ENCODE measurements around the gene CA10.

Gene CA10

DNA sequence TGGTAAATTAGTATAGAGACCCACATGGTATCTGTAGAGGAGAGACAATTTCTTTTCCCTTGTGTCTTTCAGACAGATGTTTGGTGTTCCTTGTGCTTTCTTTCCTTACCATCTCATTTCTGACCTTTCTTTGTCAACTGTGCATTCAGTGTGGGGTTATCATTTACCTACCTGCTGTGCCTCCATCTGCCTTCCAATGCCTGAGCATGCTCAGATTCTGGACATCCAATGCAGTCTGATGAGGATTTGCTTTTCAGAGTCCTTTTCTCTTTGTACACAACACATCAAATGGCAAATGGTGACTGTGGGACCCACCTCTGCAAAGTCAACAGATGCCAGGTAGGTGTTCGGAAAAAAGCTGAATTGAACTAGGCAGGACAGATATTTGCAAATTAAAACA is 364.8 kb downstream of the CA10 start:
- TF ChIP-seq CTCF (IDR thresholded peaks at IDR 0.05; ENCODE audit: borderline replicate concordance, control extremely low read depth, extremely low read depth, insufficient read depth, missing control alignments): no peak
- in situ Hi-C loops (cut with MboI; ENCODE audit: low sequenced_read_pairs, unreplicated experiment): no loop called here
- DNase-seq (ENCODE audit: low spot score): no peak

DNA sequence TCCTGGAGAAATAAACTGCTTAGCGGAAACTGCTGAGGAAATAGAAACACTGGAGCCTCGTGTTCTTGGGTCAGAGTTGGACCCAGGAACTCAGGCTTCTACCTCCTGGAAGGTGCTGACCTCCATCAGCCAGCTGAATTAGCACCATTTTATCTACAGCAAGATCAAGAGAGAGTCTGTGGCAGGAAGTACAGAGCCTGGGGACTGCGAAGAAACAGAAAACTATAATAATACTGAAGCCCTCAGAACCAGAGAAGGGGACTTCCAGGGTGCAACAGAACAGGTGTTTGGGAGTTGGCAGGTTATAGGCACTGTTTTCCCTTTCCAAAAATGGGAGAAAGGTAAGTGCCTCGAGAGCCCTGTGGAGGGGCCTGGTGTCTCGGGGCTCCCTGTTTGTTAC is 379.7 kb downstream of the CA10 start:
- in situ Hi-C loops (cut with MboI; ENCODE audit: low sequenced_read_pairs, unreplicated experiment): no loop called here
- DNase-seq (ENCODE audit: low spot score): no peak
- no peak for TF ChIP-seq CTCF (IDR thresholded peaks at IDR 0.05; ENCODE audit: borderline replicate concordance, control extremely low read depth, extremely low read depth, insufficient read depth, missing control alignments)

DNA sequence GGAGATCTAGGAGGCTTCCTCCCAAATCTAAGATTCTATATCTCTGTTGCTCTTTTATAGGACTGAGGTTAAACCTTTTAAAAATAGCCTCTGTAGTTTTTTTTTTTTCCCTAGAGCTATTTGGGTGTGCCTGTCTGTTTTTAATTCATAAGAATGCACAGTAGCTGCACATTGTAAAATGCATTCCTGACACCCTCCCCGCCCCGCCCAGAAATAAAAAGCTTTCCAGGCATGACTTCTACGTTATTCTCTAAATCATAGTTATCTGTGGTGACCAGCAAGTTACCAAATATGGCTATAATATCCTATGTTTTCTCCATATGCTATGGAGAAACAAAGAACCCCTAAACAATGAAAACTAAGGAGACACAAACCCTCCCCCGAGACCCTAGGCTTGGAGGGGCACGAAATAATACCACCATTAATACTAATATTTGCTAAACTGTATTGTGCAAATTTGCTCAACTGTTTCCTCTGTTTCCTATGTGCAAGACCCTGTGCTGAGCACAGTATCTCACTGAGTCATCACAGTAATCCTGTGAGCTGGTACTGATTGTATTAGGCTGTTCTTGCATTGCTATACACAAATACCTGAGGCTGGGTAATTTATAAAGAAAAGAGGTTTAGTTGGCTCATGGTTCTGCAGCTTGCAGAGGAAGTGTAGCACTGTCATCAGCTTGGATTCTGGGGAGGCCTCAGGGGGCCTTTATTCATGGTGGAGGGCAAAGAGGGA is 388.3 kb downstream of the CA10 start:
- in situ Hi-C loops (cut with MboI; ENCODE audit: low sequenced_read_pairs, unreplicated experiment): no loop called here

DNA sequence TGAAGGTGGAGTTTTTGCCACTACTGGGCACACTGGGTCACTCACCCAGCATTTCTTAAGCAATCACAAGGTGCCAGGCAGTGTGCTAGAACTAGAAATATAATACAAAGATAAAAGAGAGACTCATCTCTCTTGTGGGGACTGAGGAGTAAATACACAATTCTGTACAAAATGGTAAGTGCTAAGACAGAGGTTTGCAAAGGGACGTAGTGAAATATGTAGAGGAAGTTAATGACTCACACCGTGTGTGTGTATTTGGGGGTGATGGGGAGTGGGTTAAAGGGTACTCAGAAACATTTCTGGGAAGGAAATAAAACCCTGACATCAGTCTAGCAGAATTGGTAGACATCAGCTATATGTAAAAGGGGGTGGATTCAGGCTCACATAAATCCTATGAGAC is 389.3 kb downstream of the CA10 start:
- in situ Hi-C loops (cut with MboI; ENCODE audit: low sequenced_read_pairs, unreplicated experiment): loop anchor here (10.0 kb wide), 1 partner anchor 336 kb away; no protein-coding TSS in a partner anchor
- no peak for TF ChIP-seq CTCF (IDR thresholded peaks at IDR 0.05; ENCODE audit: borderline replicate concordance, control extremely low read depth, extremely low read depth, insufficient read depth, missing control alignments)
- no peak for DNase-seq (ENCODE audit: low spot score)

More for the DNA sequence above, 388.3 kb downstream of the CA10 start:
- no peak for TF ChIP-seq CTCF (IDR thresholded peaks at IDR 0.05; ENCODE audit: borderline replicate concordance, control extremely low read depth, extremely low read depth, insufficient read depth, missing control alignments)
- DNase-seq (ENCODE audit: low spot score): no peak

DNA sequence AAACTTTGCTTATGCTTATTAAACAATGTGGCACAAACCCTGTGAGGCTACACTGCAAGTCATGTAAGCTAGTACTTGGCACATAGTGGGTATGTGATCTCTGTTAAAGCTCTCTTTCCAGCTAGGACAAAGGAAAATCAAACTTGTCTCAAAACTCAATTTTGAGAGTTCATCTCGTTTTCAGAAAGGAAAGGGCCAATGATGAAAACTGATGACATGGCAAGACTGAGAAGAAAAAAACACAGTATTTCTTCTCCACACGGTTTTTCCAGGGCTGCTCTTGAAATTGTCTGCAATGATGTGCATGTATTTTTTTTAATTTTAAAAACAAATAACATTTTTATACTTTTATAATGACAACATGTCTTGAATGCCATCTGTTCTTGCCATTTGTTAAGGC is 389.8 kb downstream of the CA10 start:
- no peak for TF ChIP-seq CTCF (IDR thresholded peaks at IDR 0.05; ENCODE audit: borderline replicate concordance, control extremely low read depth, extremely low read depth, insufficient read depth, missing control alignments)
- in situ Hi-C loops (cut with MboI; ENCODE audit: low sequenced_read_pairs, unreplicated experiment): loop anchor here (10.0 kb wide), 1 partner anchor 336 kb away; no protein-coding TSS in a partner anchor
- no peak for DNase-seq (ENCODE audit: low spot score)

DNA sequence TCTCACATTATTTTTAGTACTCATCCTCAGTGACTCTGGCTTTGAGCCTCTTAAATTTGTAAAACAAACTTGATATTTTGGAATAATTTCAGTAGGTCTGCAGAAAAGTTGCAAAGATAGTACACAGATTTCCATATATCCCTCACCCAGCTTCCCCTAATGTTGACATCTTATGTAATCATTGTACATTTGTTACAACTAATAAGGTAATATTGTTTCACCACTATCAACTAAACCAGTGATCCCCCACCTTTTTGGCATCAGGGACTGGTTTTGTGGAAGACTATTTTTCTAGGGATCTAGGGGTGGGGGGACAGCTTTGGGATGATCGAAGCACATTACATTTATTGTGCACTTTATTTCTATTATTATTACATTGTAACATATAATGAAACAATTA is 391.2 kb downstream of the CA10 start:
- in situ Hi-C loops (cut with MboI; ENCODE audit: low sequenced_read_pairs, unreplicated experiment): loop anchor here (10.0 kb wide), 1 partner anchor 338 kb away; no protein-coding TSS in a partner anchor
- no peak for TF ChIP-seq CTCF (IDR thresholded peaks at IDR 0.05; ENCODE audit: borderline replicate concordance, control extremely low read depth, extremely low read depth, insufficient read depth, missing control alignments)
- no peak for DNase-seq (ENCODE audit: low spot score)
